CD8-positive, alpha-beta memory T cell (primary cell): ENCODE data around the gene MDN1. TPM values are rescaled to one million over a fixed set of nuclear protein-coding genes. Genes with fewer than 3 reads are reported as not detected.
"Not testable (repeated sequence)": the region's sequence is repeated elsewhere in the genome, so short reads cannot be mapped to it uniquely, and the experiment has no call there.

Source experiments
- CTCF ChIA-PET: fragments of 350-600 bp; sonication (Branson Sonifier 250); formaldehyde crosslinking; loops from one replicate; lab custom pipeline; 2021; ENCODE audit warnings: antibody characterized with exemption; lab: Charles Lee
- POLR2A ChIA-PET: fragments of 350-600 bp; sonication (Branson Sonifier 250); formaldehyde crosslinking; loops from one replicate; lab custom pipeline; 2021; ENCODE audit warnings: antibody characterized with exemption; lab: Charles Lee
- DNase-seq, 5 donors: peaks; one replicate each; pipeline versions ENCODE4 v3.0.0 to v3.0.0-alpha.2; 2020 to 2022; ENCODE audit warnings: mixed read lengths in 1 of 5
- H3K27ac ChIP-seq: one replicate; pipeline ENCODE4 v1.7.0; 2013; ENCODE audit warnings: low read depth, mild to moderate bottlenecking, low read length, moderate library complexity
- H3K27me3 ChIP-seq: 2 replicates; pipeline ENCODE4 v1.7.0; 2013; ENCODE audit warnings: low read length, mild to moderate bottlenecking; ENCODE audit not compliant: insufficient read depth, poor library complexity, severe bottlenecking
- H3K36me3 ChIP-seq: 2 replicates; pipeline ENCODE4 v1.7.0; 2013; ENCODE audit warnings: mild to moderate bottlenecking, low read length, moderate library complexity; ENCODE audit not compliant: insufficient read depth
- H3K4me1 ChIP-seq: 2 replicates; pipeline ENCODE4 v1.7.0; 2013; ENCODE audit warnings: mild to moderate bottlenecking, low read length, moderate library complexity; ENCODE audit not compliant: insufficient read depth
- H3K4me3 ChIP-seq: 2 replicates; pipeline ENCODE4 v1.7.0; 2013; ENCODE audit warnings: mild to moderate bottlenecking, low read length
- H3K9me3 ChIP-seq: 2 replicates; pipeline ENCODE4 v1.7.0; 2013; ENCODE audit warnings: mild to moderate bottlenecking, low read length
- H3K27ac Mint-ChIP-seq, 8 donors: one replicate each; pipeline ENCODE4 v1.8.0; 2020 to 2021; ENCODE audit warnings: mixed read lengths in 8 of 8, mild to moderate bottlenecking in 6 of 8, inconsistent platforms in 3 of 8, moderate library complexity in 3 of 8
- H3K27me3 Mint-ChIP-seq, 2 donors: one replicate each; pipeline ENCODE4 v1.8.0; 2020 to 2021; ENCODE audit warnings: mixed read lengths in 2 of 2, mild to moderate bottlenecking in 1 of 2, moderate library complexity in 1 of 2
- H3K36me3 Mint-ChIP-seq, 3 donors: one replicate each; pipeline ENCODE4 v1.8.0; 2020 to 2021; ENCODE audit warnings: mixed read lengths in 3 of 3, inconsistent platforms in 1 of 3, mild to moderate bottlenecking in 1 of 3
- H3K4me1 Mint-ChIP-seq, 3 donors: one replicate each; pipeline ENCODE4 v1.8.0; 2020 to 2021; ENCODE audit warnings: mixed read lengths in 3 of 3, inconsistent platforms in 1 of 3, mild to moderate bottlenecking in 1 of 3
- H3K4me3 Mint-ChIP-seq, 7 donors: one replicate each; pipeline ENCODE4 v1.8.0; 2020 to 2021; ENCODE audit warnings: mixed read lengths in 7 of 7, mild to moderate bottlenecking in 6 of 7, moderate library complexity in 4 of 7, inconsistent platforms in 2 of 7
- H3K9me3 Mint-ChIP-seq, 5 donors: one replicate each; pipeline ENCODE4 v1.8.0; 2020 to 2022; ENCODE audit warnings: mixed read lengths in 5 of 5, mild to moderate bottlenecking in 3 of 5, moderate library complexity in 2 of 5, inconsistent platforms in 1 of 5
- polyA plus RNA-seq: library from polyadenylated mRNA; unstranded; fragments of 300-500 nt; fragmentation: Illumina TruSeq; gene quantifications from one replicate; pipeline ENCODE4 v1.2.3, GENCODE V29; 2021
- total RNA-seq, 2 experiments: library from RNA; stranded (reverse); gene quantifications; one replicate each; pipeline ENCODE4 v1.2.3, GENCODE V29; 2021

MDN1 gene
- total RNA-seq (10 to 100 TPM; 63.3 to 63.6 TPM), polyA plus RNA-seq (8.6 TPM)

- Mint-ChIP-seq H3K27me3 (peaks cover 0 to 2% of the 10 kb centered on the region in 2 donors), H3K9me3 (no peaks in the 10 kb centered on the region), H3K27ac (peak within 1 kb of the TSS; percentile 90 to 98 (median 95)), H3K4me3 (peak within 1 kb of the TSS; percentile 88 to 98 (median 96)), H3K4me1 (peaks cover 28 to 42% (median 40%) of the 10 kb centered on the region in 3 donors), H3K36me3 (peaks cover 0 to 14% (median 1%) of the 10 kb centered on the region in 3 donors)
- no peaks in the 10 kb centered on the region for H3K9me3 ChIP-seq
- H3K36me3 ChIP-seq = no peaks in the 10 kb centered on the region
- peak within 1 kb of the TSS; percentile 78 for H3K27ac ChIP-seq
- H3K4me1 ChIP-seq = peaks cover 16% of the 10 kb centered on the region
- CTCF ChIA-PET = interaction anchor here (0.8 to 2.8 kb wide), 11 partner anchors 8 to 660 kb away, joined by 3 to 21 read pairs (median 4); partner anchors contain the start of gene CASP8AP2
- POLR2A ChIA-PET = interaction anchor here (0.7 to 2.6 kb wide), 6 partner anchors 10 to 739 kb away, joined by 3 to 41 read pairs (median 6); partner anchors contain the start of genes CASP8AP2 and PNRC1
- DNase-seq = peak; percentile 80 to 90 (median 89)
- H3K27me3 ChIP-seq = no peaks in the 10 kb centered on the region
- peak within 1 kb of the TSS; percentile 85 for H3K4me3 ChIP-seq
Observed at GRCh38 chr6:89819336-89820130, at the start of gene MDN1. Gene MDN1, minus strand, starts transcription at chr6:89819794. Its CDS starts 187 bp downstream, at chr6:89819607.

- Histone ChIP-seq H3K27me3 (no peaks in the 10 kb centered on the region), H3K36me3 (peaks cover 23% of the 10 kb centered on the region), H3K4me3 (no peak overlapping the region), H3K4me1 (no peaks in the 10 kb centered on the region), H3K9me3 (no peaks in the 10 kb centered on the region), H3K27ac (no peak overlapping the region)
- peaks cover 26 to 77% (median 35%) of the 10 kb centered on the region in 3 donors for H3K36me3 Mint-ChIP-seq
- no peak overlapping the region for H3K4me3 Mint-ChIP-seq
- no peaks in the 10 kb centered on the region for H3K9me3 Mint-ChIP-seq
- CTCF ChIA-PET = no interaction called here
- no peak for DNase-seq
- peak overlapping the region in 1 of 8 donors; percentile 5 for H3K27ac Mint-ChIP-seq
- POLR2A ChIA-PET = no interaction called here
- peaks cover 0 to 11% (median 2%) of the 10 kb centered on the region in 3 donors for H3K4me1 Mint-ChIP-seq
- no peaks in the 10 kb centered on the region for H3K27me3 Mint-ChIP-seq
Observed at GRCh38 chr6:89866024-89866678, 46.6 kb upstream of the MDN1 start.

- ChIA-PET CTCF (no interaction called here), POLR2A (no interaction called here)
- DNase-seq = no peak
- Histone ChIP-seq H3K9me3 (no peaks in the 10 kb centered on the region), H3K4me1 (no peaks in the 10 kb centered on the region), H3K27ac (no peak overlapping the region), H3K4me3 (no peak overlapping the region), H3K36me3 (peaks cover 30% of the 10 kb centered on the region), H3K27me3 (no peaks in the 10 kb centered on the region)
- Mint-ChIP-seq H3K9me3 (no peaks in the 10 kb centered on the region), H3K36me3 (peaks cover 35 to 75% (median 42%) of the 10 kb centered on the region in 3 donors), H3K27ac (peak overlapping the region in 3 of 8 donors; percentile 21 to 55 (median 48)), H3K4me1 (peaks cover 2 to 22% (median 6%) of the 10 kb centered on the region in 3 donors), H3K4me3 (peak overlapping the region in 1 of 7 donors; percentile 4), H3K27me3 (no peaks in the 10 kb centered on the region)
Observed at GRCh38 chr6:89862698-89863097, 43.1 kb upstream of the MDN1 start.

- no peaks in the 10 kb centered on the region for H3K4me1 ChIP-seq
- peaks cover 2 to 22% (median 6%) of the 10 kb centered on the region in 3 donors for H3K4me1 Mint-ChIP-seq
- no peak overlapping the region for H3K4me3 Mint-ChIP-seq
- H3K27me3 ChIP-seq = no peaks in the 10 kb centered on the region
- H3K9me3 ChIP-seq = no peaks in the 10 kb centered on the region
- ChIA-PET CTCF (no interaction called here), POLR2A (no interaction called here)
- peaks cover 30% of the 10 kb centered on the region for H3K36me3 ChIP-seq
- no peak overlapping the region for H3K4me3 ChIP-seq
- no peak overlapping the region for H3K27ac ChIP-seq
- no peaks in the 10 kb centered on the region for H3K27me3 Mint-ChIP-seq
- H3K36me3 Mint-ChIP-seq = peaks cover 35 to 74% (median 38%) of the 10 kb centered on the region in 3 donors
- no peak for DNase-seq
- peak overlapping the region in 2 of 8 donors; percentile 48 to 55 for H3K27ac Mint-ChIP-seq
- H3K9me3 Mint-ChIP-seq = no peaks in the 10 kb centered on the region
Observed at GRCh38 chr6:89862273-89862672, 42.7 kb upstream of the MDN1 start.

- no peak for DNase-seq
- Mint-ChIP-seq H3K4me3 (no peak overlapping the region), H3K27ac (peak overlapping the region in 7 of 8 donors; percentile 22 to 78 (median 43)), H3K27me3 (no peaks in the 10 kb centered on the region), H3K9me3 (no peaks in the 10 kb centered on the region), H3K36me3 (peaks cover 31 to 77% (median 33%) of the 10 kb centered on the region in 3 donors), H3K4me1 (peaks cover 2 to 22% (median 6%) of the 10 kb centered on the region in 3 donors)
- Histone ChIP-seq H3K27me3 (no peaks in the 10 kb centered on the region), H3K4me1 (no peaks in the 10 kb centered on the region), H3K4me3 (no peak overlapping the region), H3K36me3 (peaks cover 38% of the 10 kb centered on the region), H3K27ac (no peak overlapping the region), H3K9me3 (no peaks in the 10 kb centered on the region)
- CTCF ChIA-PET = no interaction called here
- POLR2A ChIA-PET = no interaction called here
Observed at GRCh38 chr6:89859744-89860143, 40.1 kb upstream of the MDN1 start.

- no peak overlapping the region for H3K4me3 ChIP-seq
- H3K9me3 ChIP-seq = no peaks in the 10 kb centered on the region
- no peaks in the 10 kb centered on the region for H3K27me3 Mint-ChIP-seq
- ChIA-PET POLR2A (no interaction called here), CTCF (no interaction called here)
- no peaks in the 10 kb centered on the region for H3K4me1 ChIP-seq
- H3K27me3 ChIP-seq = no peaks in the 10 kb centered on the region
- H3K36me3 Mint-ChIP-seq = peaks cover 31 to 79% (median 34%) of the 10 kb centered on the region in 3 donors
- no peak overlapping the region for H3K27ac Mint-ChIP-seq
- H3K27ac ChIP-seq = no peak overlapping the region
- no peak overlapping the region for H3K4me3 Mint-ChIP-seq
- no peaks in the 10 kb centered on the region for H3K9me3 Mint-ChIP-seq
- peaks cover 48% of the 10 kb centered on the region for H3K36me3 ChIP-seq
- peaks cover 2 to 22% (median 8%) of the 10 kb centered on the region in 3 donors for H3K4me1 Mint-ChIP-seq
- DNase-seq = no peak
Observed at GRCh38 chr6:89858041-89858440, 38.4 kb upstream of the MDN1 start.

GRCh38 chr6:89853068-89853467, 33.5 kb upstream of the MDN1 start:
- no peaks in the 10 kb centered on the region for H3K9me3 ChIP-seq
- H3K9me3 Mint-ChIP-seq = no peaks in the 10 kb centered on the region
- ChIA-PET POLR2A (no interaction called here), CTCF (no interaction called here)
- H3K36me3 Mint-ChIP-seq = peaks cover 10 to 79% (median 19%) of the 10 kb centered on the region in 3 donors
- no peaks in the 10 kb centered on the region for H3K4me1 ChIP-seq
- peak overlapping the region in 5 of 8 donors; percentile 25 to 81 (median 57) for H3K27ac Mint-ChIP-seq
- H3K27ac ChIP-seq = no peak overlapping the region
- no peak overlapping the region for H3K4me3 Mint-ChIP-seq
- peaks cover 36% of the 10 kb centered on the region for H3K36me3 ChIP-seq
- DNase-seq = no peak
- no peaks in the 10 kb centered on the region for H3K27me3 ChIP-seq
- no peaks in the 10 kb centered on the region for H3K27me3 Mint-ChIP-seq
- peaks cover 12 to 25% (median 21%) of the 10 kb centered on the region in 3 donors for H3K4me1 Mint-ChIP-seq
- no peak overlapping the region for H3K4me3 ChIP-seq

GRCh38 chr6:89847513-89847912, 27.9 kb upstream of the MDN1 start:
- H3K36me3 ChIP-seq, CTCF ChIA-PET, H3K27ac Mint-ChIP-seq: not testable (repeated sequence)

More at GRCh38 chr6:89847513-89847912, 27.9 kb upstream of the MDN1 start:
- H3K9me3 Mint-ChIP-seq, H3K4me1 ChIP-seq, H3K27ac ChIP-seq, DNase-seq, H3K4me3 ChIP-seq, H3K27me3 ChIP-seq, POLR2A ChIA-PET, H3K27me3 Mint-ChIP-seq, H3K4me3 Mint-ChIP-seq, H3K9me3 ChIP-seq: not testable (repeated sequence)
- Mint-ChIP-seq H3K36me3 (peaks cover 0 to 48% (median 11%) of the 10 kb centered on the region in 3 donors), H3K4me1 (peaks cover 24 to 42% (median 40%) of the 10 kb centered on the region in 3 donors)
